Ovary (tissue), 9 donors: Measurements from ENCODE around the gene ZMYND11. TPM values are rescaled to one million over a fixed set of nuclear protein-coding genes. Genes with fewer than 3 reads are reported as not detected.

ENCODE experiments used
- DNase-seq, 5 donors: peaks; one replicate each; pipeline ENCODE4 v3.0.0-alpha.2; 2019 to 2020
- H3K27ac ChIP-seq, 2 donors: fragments of 200-600 bp; one replicate each; pipeline versions ENCODE4 v1.5.1 to v1.8.0; 2019 to 2022
- H3K27me3 ChIP-seq: fragments of 200-600 bp; one replicate; pipeline ENCODE4 v1.8.0; 2022
- H3K36me3 ChIP-seq: fragments of 200-600 bp; sonication (generic); one replicate; pipeline ENCODE4 v1.5.1; 2019
- H3K4me1 ChIP-seq: one replicate; pipeline ENCODE4 v1.8.1; 2013; ENCODE audit warnings: mild to moderate bottlenecking, moderate library complexity; ENCODE audit not compliant: insufficient read depth
- H3K4me3 ChIP-seq: fragments of 200-600 bp; sonication (generic); one replicate; pipeline ENCODE4 v1.5.1; 2017
- H3K9me3 ChIP-seq, 2 donors: fragments of 200-600 bp in 1 of 2; sonication (generic) in 1 of 2; one replicate each; pipeline versions ENCODE4 v1.5.1 to v1.8.1; 2013 to 2019; ENCODE audit warnings: mild to moderate bottlenecking in 1 of 2, moderate library complexity in 1 of 2
- CTCF ChIP-seq, 3 donors: fragments of 450-650 bp in 2 of 3; fragments of 200-600 bp in 1 of 3; IDR thresholded peaks; one replicate each; pipeline versions ENCODE4 v1.5.1 to v1.8.0; 2016 to 2022; ENCODE audit warnings: antibody characterized with exemption in 3 of 3, mild to moderate bottlenecking in 1 of 3
- EP300 ChIP-seq: sonication (generic); formaldehyde crosslinking; IDR thresholded peaks from one replicate; pipeline ENCODE4 v1.6.1; 2017; ENCODE audit warnings: antibody characterized with exemption
- POLR2A ChIP-seq: fragments of 450-650 bp; IDR thresholded peaks from one replicate; pipeline ENCODE4 v1.6.1; 2017; ENCODE audit warnings: antibody characterized with exemption, mild to moderate bottlenecking, moderate library complexity
- WGBS, 3 donors: extraction: QIAGEN DNeasy Blood & Tissue Kit in 1 of 3; methylation state at CpG; one replicate each; pipeline versions ENCODE4 v1.1.5 to v1.1.7; 2013 to 2017; 5-methylcytosine and 5-hydroxymethylcytosine counted together
- intact Hi-C, 4 donors: fragments of 100-400 bp; cut with DNase I; formaldehyde crosslinking; loops; one replicate each; pipeline versions ENCODE4 v1.11.0 to v1.15.1; 2022 to 2023
- polyA plus RNA-seq, 2 donors: library from polyadenylated mRNA; stranded (reverse); fragments of 200-250 nt in 1 of 2; fragments of 350-450 nt in 1 of 2; fragmentation: Illumina TruSeq in 1 of 2; extraction: RNeasy Lipid Tissue Mini Kit (QIAGEN cat#74804) in 1 of 2; gene quantifications; one replicate each; pipeline ENCODE4 v1.2.3, GENCODE V29; 2013 to 2014
- total RNA-seq, 7 donors: library from RNA; depleted of rRNA in 2 of 7; stranded (reverse); fragments of >200 nt in 2 of 7; fragmentation: NEBNext Ultra II Directional in 3 of 7; extraction: Animal tissue kit (Norgen Biotek cat#: 25700) in 3 of 7; gene quantifications; one replicate each; pipeline versions ENCODE4 v1.1.0 to v1.2.4, GENCODE V29; 2016 to 2023
- donor health status: DM: no; HTN: no; CAD: no; lungs with moderate emphysema.
- donor health status: DM: no; HTN: no; CAD: no.
- donor health status: Bipolar disorder and iron deficiency.
- donor health status: DM: yes; HTN: yes; CAD: no.
- donor health status: DM: no; HTN: no; CAD: no.
- donor health status: DM: yes; HTN: yes; CAD: no.

Gene ZMYND11
- total and polyA plus RNA-seq, 9 donors: 48.4 to 93.6 (median 83.5) TPM

- H3K27me3 ChIP-seq: peaks cover 2% of the 10 kb centered on the region
- 76 to 82% (median 80%) methylated on average over 2 of the region's 2 CpGs for WGBS, 3 donors
- H3K4me1 ChIP-seq: no peaks in the 10 kb centered on the region
- H3K4me3 ChIP-seq: no peak overlapping the region
- TF ChIP-seq POLR2A (no peak), CTCF (IDR thresholded peaks at IDR 0.05) (no peak), EP300 (no peak)
- intact Hi-C loops: no loop called here
- no peak for DNase-seq
- H3K27ac ChIP-seq: no peak overlapping the region
- no peaks in the 10 kb centered on the region for H3K36me3 ChIP-seq
- H3K9me3 ChIP-seq: no peaks in the 10 kb centered on the region
Measured at GRCh38 chr10:89248-89647, 46.0 kb upstream of the ZMYND11 start.

- Histone ChIP-seq H3K36me3 (no peaks in the 10 kb centered on the region), H3K9me3 (no peaks in the 10 kb centered on the region), H3K27ac (no peak overlapping the region), H3K4me3 (no peak overlapping the region), H3K4me1 (no peaks in the 10 kb centered on the region), H3K27me3 (peaks cover 2% of the 10 kb centered on the region)
- TF ChIP-seq EP300 (no peak), POLR2A (no peak), CTCF (IDR thresholded peaks at IDR 0.05) (no peak)
- no peak for DNase-seq
- WGBS, 3 donors: 46 to 69% (median 56%) methylated on average over 1 of the region's 1 CpG
- intact Hi-C loops: no loop called here
Measured at GRCh38 chr10:90161-90560, 45.1 kb upstream of the ZMYND11 start.

- Histone ChIP-seq H3K27me3 (peaks cover 2% of the 10 kb centered on the region), H3K4me1 (no peaks in the 10 kb centered on the region), H3K36me3 (no peaks in the 10 kb centered on the region), H3K27ac (no peak overlapping the region), H3K4me3 (no peak overlapping the region), H3K9me3 (no peaks in the 10 kb centered on the region)
- intact Hi-C loops: no loop called here
- WGBS, 3 donors: 79 to 85% (median 83%) methylated on average over 8 of the region's 8 CpGs
- TF ChIP-seq POLR2A (no peak), CTCF (IDR thresholded peaks at IDR 0.05) (no peak), EP300 (no peak)
- DNase-seq: no peak
Measured at GRCh38 chr10:91313-91712, 43.9 kb upstream of the ZMYND11 start.

GRCh38 chr10:92153-92552 lies 43.1 kb upstream of the ZMYND11 start:
- no peak for DNase-seq
- WGBS, 3 donors: 71 to 83% (median 72%) methylated on average over 4 of the region's 4 CpGs
- no peaks in the 10 kb centered on the region for H3K36me3 ChIP-seq
- intact Hi-C loops: no loop called here
- no peak for TF ChIP-seq CTCF (IDR thresholded peaks at IDR 0.05)
- no peak for TF ChIP-seq POLR2A
- TF ChIP-seq EP300: no peak
- no peak overlapping the region for H3K27ac ChIP-seq
- no peaks in the 10 kb centered on the region for H3K4me1 ChIP-seq
- peaks cover 2% of the 10 kb centered on the region for H3K27me3 ChIP-seq
- no peak overlapping the region for H3K4me3 ChIP-seq
- no peaks in the 10 kb centered on the region for H3K9me3 ChIP-seq

GRCh38 chr10:92846-93245 lies 42.4 kb upstream of the ZMYND11 start:
- peaks cover 2% of the 10 kb centered on the region for H3K27me3 ChIP-seq
- no peaks in the 10 kb centered on the region for H3K36me3 ChIP-seq
- intact Hi-C loops: no loop called here
- TF ChIP-seq POLR2A: no peak
- TF ChIP-seq EP300: no peak
- no peak for TF ChIP-seq CTCF (IDR thresholded peaks at IDR 0.05)
- H3K4me3 ChIP-seq: no peak overlapping the region
- no peaks in the 10 kb centered on the region for H3K4me1 ChIP-seq
- H3K27ac ChIP-seq: no peak overlapping the region
- DNase-seq: no peak
- WGBS, 3 donors: 91 to 94% (median 94%) methylated on average over 2 of the region's 2 CpGs
- H3K9me3 ChIP-seq: no peaks in the 10 kb centered on the region
